DOHH2 (cell line): ENCODE measurements around the gene GRB10.

Source experiments
- CTCF ChIP-seq: fragments of 200-600 bp; sonication (generic); IDR thresholded peaks from one replicate; pipeline ENCODE4 v1.5.1; 2014; ENCODE audit warnings: antibody characterized with exemption, mild to moderate bottlenecking, low read depth, low read length; ENCODE audit not compliant: poor library complexity, severe bottlenecking
- EZH2phosphoT487 ChIP-seq: fragments of 200-600 bp; sonication (generic); IDR thresholded peaks from 2 replicates; pipeline ENCODE4 v1.6.1; 2017; ENCODE audit warnings: borderline replicate concordance, mild to moderate bottlenecking, antibody characterized with exemption, low read length, moderate library complexity, mixed read lengths

GRCh38 chr7:50558294-50559053 is 224.2 kb downstream of the GRB10 start:
- TF ChIP-seq CTCF (no peak), EZH2phosphoT487 (no peak)
